HuH-7.5 (cell line): ENCODE results near the gene SRBD1.
A peak's percentile ranks its signal among the peaks of the same experiment; 100 is the strongest.

Experiments used
- DNase-seq: peaks from one replicate; pipeline ENCODE4 v3.0.0; 2011; ENCODE audit warnings: low spot score

Gene SRBD1

DNA sequence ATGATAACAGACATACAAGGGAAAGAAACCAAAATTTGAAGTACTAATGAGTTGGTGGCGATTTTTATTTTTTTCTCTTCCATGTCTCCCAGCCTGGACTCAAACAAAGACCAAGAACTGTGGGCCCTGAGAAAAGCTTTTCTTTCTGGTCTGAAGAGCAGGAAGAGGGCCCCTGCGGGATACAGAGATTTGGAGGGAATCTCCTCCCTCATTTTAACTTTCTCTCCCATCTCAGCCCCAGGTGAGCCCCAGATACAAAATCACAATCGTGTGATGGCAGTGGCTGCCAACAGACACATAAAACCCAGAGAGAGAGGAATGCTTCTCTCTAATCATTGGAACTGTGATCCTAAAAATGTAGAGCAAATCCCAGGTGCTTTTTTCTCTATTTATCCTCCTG lies 20.9 kb upstream of the SRBD1 start:
- DNase-seq, result no peak

DNA sequence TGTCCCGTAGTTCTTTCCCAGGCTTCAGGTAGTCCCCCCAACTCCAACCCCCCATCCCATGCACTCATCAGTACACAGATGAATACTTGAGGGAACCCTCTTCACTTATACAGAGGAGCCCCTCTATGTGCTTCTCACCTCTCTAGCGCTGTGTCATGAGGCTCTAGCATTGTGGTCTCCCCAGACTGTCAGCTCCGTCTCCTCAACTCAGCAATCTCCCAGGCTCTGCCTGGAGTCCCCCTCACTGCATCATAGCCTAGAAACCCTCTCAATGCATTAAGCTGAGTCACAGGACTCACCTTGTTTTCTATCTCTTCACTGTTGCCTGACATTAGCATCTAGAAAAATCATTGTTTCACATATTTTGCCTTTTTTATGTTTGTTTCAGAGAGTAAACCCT lies 20.3 kb upstream of the SRBD1 start:
- no peak for DNase-seq

DNA sequence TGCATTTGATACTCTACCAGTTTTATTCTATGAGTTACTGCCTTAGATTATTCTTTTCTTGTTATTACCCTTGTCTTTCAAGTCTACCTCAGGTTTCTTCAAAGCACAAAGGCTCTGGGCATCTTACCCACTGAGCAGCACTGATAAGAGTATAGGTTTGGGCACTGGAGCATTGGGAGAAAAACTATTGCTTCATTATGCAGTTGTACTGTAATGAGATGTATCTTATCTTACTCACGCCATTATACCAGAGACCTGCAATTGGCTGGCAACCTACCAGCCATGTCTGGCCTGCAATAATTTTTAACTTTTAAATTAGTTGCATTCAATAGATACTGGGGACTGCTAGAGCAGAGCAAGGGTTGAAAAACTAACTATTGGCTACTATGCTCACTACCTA lies 18.9 kb upstream of the SRBD1 start:
- DNase-seq, result no peak

GRCh38 chr2:45627911-45628310 lies 16.8 kb upstream of the SRBD1 start:
- no peak for DNase-seq

DNA sequence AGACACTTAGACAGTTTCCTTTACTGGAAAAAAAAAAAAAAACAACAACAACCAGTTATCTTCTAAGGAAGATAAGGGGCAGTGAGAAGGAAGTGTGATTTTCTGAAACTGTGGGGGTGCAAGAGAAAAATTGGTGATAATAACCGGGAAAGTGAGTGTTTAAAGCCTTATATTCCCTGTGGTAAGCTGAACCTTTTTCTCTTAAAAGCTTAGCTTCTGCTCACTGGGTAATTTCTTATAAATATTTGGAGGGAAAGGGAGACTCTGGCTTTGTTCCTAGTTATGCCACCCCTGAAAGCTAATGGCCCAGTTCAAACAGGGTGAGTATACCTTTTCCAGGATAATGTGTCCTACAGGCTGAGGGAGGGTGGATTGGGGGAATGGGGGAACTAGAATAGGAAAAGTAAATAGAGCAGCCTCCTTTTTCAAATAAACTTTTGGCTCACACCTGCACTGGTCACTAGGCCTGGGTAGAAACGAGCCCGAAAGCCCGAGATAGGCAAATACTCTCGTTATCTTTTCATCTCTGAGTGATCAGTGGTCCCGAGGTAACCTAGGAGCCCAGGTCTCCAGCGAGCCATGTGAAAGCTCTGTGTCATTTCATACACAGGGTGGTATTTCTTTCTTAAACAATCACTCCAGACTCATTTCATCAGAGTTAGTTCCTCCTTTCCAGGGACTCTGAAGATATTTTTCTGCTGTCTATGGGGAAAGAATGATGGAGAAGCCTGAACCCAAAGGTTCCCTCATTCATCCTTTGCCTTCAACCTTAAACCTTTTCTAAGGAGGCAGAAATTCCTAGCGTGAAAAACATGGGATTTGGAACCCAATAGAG lies 15.5 kb upstream of the SRBD1 start:
- no peak for DNase-seq

- no peak for DNase-seq
These were observed 14.8 kb upstream of the SRBD1 start for GRCh38 chr2:45625824-45626223.

GRCh38 chr2:45623098-45623497 lies 12.0 kb upstream of the SRBD1 start:
- no peak for DNase-seq

DNA sequence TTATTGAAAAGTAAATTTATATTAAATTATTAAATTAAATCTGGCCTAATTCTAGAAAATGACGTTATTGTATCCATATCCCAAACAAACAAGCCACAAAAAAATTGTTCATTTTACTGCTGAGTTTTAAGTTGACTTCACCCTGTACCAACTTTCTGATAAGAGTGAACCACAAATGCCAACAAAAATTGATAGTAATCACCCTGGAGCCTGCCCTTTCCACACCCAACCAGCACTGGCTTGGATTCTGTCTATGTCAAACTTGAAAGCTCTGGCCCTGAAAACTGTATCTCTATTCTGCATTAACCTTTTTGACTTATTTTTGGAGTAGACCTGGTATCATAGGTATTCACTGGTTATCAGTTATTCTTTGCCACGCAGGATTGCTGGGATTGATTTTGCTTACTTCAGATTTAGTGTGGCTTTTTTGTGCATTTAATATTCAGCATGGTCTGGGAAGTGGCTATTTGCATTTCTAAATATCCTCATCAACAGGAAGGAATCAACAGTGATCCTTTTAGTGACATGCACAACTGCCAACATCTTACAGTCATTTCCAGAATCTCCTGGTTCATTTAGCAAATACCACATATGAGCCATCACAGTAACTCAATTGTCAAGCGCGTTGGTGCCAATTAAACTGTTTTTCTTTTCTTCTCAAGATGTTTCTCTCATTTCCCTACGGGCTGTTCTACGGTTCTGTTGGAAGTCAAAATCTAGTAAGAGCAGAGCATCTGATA lies 11.4 kb upstream of the SRBD1 start:
- DNase-seq, result no peak

DNA sequence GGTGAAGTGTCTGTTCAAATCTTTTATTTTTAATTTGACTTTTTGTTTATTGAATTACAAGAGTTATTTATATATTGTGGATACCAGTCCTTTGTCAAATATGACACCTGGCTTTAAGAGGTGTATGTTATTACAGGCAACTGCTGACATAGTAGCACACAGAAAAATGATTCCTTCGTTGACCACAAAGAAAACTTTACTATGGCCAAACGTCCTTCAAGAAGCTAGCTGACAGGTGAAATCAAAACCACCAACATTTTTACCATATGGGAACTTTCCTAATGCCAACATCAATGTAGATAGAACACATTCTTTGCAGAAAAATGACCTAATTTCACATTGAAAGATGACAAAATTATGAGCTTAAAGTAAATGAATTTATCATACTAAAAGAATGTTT lies 6.4 kb upstream of the SRBD1 start:
- no peak for DNase-seq

- no peak for DNase-seq
These were observed 5.8 kb upstream of the SRBD1 start for GRCh38 chr2:45616658-45617411.

DNA sequence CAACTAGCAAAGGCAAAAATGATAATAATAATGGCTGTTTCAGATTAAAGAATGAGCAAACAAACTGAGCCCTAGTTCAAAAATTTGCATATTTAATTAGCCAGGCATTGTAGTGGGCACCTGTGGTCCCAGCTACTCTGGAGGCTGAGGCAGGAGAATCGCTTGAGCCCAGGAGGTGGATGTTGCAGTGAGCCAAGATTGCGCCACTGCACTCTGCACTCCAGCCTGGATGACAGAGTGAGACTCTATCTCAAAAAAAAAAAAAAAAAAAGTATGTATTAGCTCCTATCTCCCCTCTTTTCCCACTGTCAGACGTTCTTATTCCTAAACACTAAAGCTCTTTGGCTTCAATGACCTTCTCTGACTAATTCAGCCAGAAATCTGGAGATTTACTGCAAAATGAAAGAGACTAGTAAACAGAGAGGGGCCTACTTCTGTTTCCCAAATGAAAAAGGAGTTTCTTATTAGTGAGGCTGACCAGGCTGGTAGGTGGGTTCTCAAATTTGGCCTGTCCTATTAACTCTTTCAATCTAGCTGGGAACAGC lies 3.9 kb upstream of the SRBD1 start:
- no peak for DNase-seq

- no peak for DNase-seq
These were observed 3.3 kb upstream of the SRBD1 start for GRCh38 chr2:45614330-45614729.

DNA sequence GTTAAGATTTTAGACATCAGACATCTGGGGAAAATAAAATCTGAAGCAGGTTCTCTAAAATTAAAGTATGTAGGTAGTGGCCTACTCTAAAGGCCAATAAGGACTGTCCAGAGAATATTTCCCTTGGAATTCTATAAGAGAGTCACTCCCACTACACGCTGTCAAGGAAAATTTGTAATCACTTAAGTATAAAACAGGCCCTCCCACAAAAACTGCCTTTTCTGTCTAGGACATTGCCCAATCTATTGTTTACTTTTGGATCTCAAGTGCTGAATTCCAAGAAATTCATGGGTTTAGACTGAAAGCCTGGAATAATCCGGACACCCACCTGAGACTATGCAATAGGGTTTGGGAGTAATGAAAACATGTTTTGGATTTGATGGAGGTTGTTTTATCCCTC lies 1.7 kb upstream of the SRBD1 start:
- no peak for DNase-seq

DNA sequence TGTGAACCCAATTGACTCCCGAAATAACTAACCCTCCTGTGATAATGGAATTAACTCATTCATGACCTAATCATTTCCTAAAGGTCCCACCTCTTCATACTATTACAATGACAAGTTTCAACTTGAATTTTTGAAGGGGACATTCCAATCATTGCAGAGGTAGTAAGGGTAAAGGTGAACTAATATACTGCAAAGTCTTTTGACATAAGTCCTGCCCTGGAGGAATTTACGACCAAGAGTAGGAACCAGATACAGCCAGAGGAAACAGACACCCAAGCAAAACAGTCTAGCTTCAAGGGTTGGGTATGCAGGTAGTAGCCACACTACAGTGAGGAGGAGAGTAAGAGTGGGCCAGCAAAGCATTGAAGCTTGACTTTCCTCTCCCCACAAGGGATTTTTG lies 1.2 kb upstream of the SRBD1 start:
- DNase-seq, result no peak

GRCh38 chr2:45610281-45611019 lies 617 bp downstream of the SRBD1 start:
- peak; percentile 25 for DNase-seq

- DNase-seq, result no peak
These were observed 3.4 kb downstream of the SRBD1 start for GRCh38 chr2:45607701-45608100.

DNA sequence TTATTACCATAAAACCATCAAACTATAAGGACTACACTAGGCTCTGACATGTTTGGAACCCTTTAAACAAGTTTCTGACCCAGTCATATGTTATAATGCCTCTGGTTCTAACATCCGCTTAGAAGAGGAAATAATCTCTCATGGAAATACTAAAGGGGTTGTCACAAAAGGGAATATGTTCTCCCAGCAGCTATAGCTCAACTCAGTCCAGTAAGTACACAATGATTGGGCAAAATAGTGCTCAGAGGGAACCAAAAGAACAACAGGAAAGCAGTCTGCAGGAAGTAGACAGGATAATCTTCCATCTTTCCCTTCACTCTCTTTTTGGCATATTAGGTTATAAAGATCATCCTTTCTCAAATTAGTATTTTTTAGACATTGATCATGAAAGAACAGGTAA lies 4.3 kb downstream of the SRBD1 start:
- no peak for DNase-seq

GRCh38 chr2:45605116-45605515 lies 6.0 kb downstream of the SRBD1 start:
- no peak for DNase-seq

DNA sequence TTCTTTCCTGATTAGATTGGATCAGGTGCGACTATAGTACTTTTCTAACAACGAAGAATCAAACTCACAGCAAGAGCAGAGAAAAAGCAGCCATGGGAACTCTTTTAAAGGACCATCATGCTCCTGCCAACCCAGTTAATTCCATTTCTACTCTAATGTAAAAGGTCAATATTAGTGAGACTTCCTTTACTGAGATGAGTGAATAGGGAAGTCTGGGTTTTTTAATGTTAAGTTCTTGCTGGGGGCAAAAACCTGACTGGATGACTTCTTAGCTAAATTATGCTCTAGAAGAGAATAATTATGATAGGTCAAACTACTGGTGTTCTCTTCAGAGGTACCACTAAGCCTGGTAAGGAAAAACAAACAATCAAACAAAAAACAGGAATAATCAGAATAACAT lies 8.4 kb downstream of the SRBD1 start:
- no peak for DNase-seq

DNA sequence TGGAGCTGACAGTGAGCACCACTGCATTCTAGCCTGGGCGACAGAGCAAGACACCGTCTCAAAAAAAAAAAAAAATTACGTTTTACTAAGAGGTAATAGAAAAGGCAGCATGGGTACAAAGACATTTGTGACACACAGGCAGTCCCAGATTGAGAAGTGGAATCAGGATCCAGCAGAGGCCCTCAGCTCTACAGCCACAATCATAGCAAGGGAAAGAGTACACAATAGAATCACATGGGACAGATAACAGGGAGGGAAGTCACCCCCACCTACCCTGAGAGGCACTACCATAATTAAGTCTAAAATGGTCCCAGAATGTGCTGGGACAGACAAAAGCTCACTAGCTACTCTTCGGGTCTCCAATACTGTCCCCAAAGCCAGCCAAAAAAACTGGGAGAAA lies 12.5 kb downstream of the SRBD1 start:
- DNase-seq, result no peak

DNA sequence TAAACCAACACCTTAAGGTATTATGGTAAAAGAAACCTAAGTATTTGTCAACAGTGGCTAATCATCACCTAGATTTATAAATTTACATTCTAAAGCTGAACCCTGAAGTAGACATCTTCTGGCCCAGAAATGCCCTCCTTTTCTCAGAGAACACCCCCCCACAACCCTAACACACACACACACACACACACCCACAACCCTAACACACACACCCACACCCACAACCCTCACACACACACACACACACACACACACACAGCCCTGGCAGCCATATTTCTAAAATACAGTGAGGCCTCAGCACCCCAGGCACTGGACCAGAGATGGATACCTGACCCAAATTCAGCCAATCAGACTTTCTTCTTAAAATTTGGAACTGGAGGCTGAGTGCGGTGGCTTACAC lies 14.3 kb downstream of the SRBD1 start:
- DNase-seq, result no peak
